GM12892 (cell line): Measurements from ENCODE around the gene OR2T8.

Source experiments
- POLR2A ChIP-seq: IDR thresholded peaks from 2 replicates; pipeline ENCODE4 v1.6.1; 2011; ENCODE audit warnings: low read depth, low read length, control low read depth
- POLR2AphosphoS5 ChIP-seq: IDR thresholded peaks from 2 replicates; pipeline ENCODE4 v1.6.1; 2011; ENCODE audit warnings: low read depth, low read length, control low read depth
- TAF1 ChIP-seq: IDR thresholded peaks from 2 replicates; pipeline ENCODE4 v1.6.1; 2011; ENCODE audit warnings: low read depth, mild to moderate bottlenecking, control low read depth, low read length, borderline replicate concordance

GRCh38 chr1:247919952-247920351 is at the start of gene OR2T8:
- TF ChIP-seq POLR2AphosphoS5: no peak
- no peak for TF ChIP-seq TAF1
- no peak for TF ChIP-seq POLR2A
